ENCODE measurements around the gene NR2C2. TPM values are rescaled to one million over a fixed set of nuclear protein-coding genes. Genes with fewer than 3 reads are reported as not detected.

NR2C2 gene
- total RNA-seq, 3 donors from 2014 or later: 36.5 to 39.0 (median 38.8) TPM

- no peaks in the 10 kb centered on the region for H3K4me1 Mint-ChIP-seq (ENCODE audit: low read depth)
- no peaks in the 10 kb centered on the region for H3K9me3 Mint-ChIP-seq
- H3K4me3 Mint-ChIP-seq: no peak overlapping the region
- ATAC-seq (no peak), DNase-seq (no peak)
- H3K27me3 Mint-ChIP-seq (ENCODE audit: low read depth): no peaks in the 10 kb centered on the region
- no peaks in the 10 kb centered on the region for H3K36me3 Mint-ChIP-seq (ENCODE audit: insufficient read depth)
Measured at GRCh38 chr3:14933820-14934425, 13.5 kb upstream of the NR2C2 start.

- peaks cover 2% of the 10 kb centered on the region for H3K4me1 Mint-ChIP-seq (ENCODE audit: low read depth)
- no peaks in the 10 kb centered on the region for H3K9me3 Mint-ChIP-seq
- ATAC-seq: no peak
Measured at GRCh38 chr3:14935592-14936345, 11.6 kb upstream of the NR2C2 start.

GRCh38 chr3:14938954-14939353 lies 8.4 kb upstream of the NR2C2 start:
- Mint-ChIP-seq H3K27me3 (ENCODE audit: low read depth) (no peaks in the 10 kb centered on the region), H3K4me3 (no peak overlapping the region), H3K9me3 (no peaks in the 10 kb centered on the region), H3K4me1 (ENCODE audit: low read depth) (peaks cover 11% of the 10 kb centered on the region), H3K36me3 (ENCODE audit: insufficient read depth) (peaks cover 5% of the 10 kb centered on the region)
- ATAC-seq (no peak), DNase-seq (no peak)

More at GRCh38 chr3:14935592-14936345, 11.6 kb upstream of the NR2C2 start:
- Mint-ChIP-seq H3K27me3 (ENCODE audit: low read depth) (no peaks in the 10 kb centered on the region), H3K36me3 (ENCODE audit: insufficient read depth) (no peaks in the 10 kb centered on the region), H3K4me3 (no peak overlapping the region)
- DNase-seq: no peak

GRCh38 chr3:14941871-14942270 lies 5.5 kb upstream of the NR2C2 start:
- H3K36me3 Mint-ChIP-seq (ENCODE audit: insufficient read depth): peaks cover 14% of the 10 kb centered on the region
- peaks cover 23% of the 10 kb centered on the region for H3K4me1 Mint-ChIP-seq (ENCODE audit: low read depth)
- ATAC-seq: no peak
- no peak overlapping the region for H3K4me3 Mint-ChIP-seq
- H3K9me3 Mint-ChIP-seq: no peaks in the 10 kb centered on the region
- DNase-seq: no peak
- H3K27me3 Mint-ChIP-seq (ENCODE audit: low read depth): no peaks in the 10 kb centered on the region

- ATAC-seq (no peak), DNase-seq (no peak)
- Mint-ChIP-seq H3K9me3 (no peaks in the 10 kb centered on the region), H3K36me3 (ENCODE audit: insufficient read depth) (peaks cover 14% of the 10 kb centered on the region), H3K27me3 (ENCODE audit: low read depth) (no peaks in the 10 kb centered on the region), H3K4me3 (no peak overlapping the region), H3K4me1 (ENCODE audit: low read depth) (peaks cover 24% of the 10 kb centered on the region)
Measured at GRCh38 chr3:14943042-14943441, 4.3 kb upstream of the NR2C2 start.

- Mint-ChIP-seq H3K9me3 (no peaks in the 10 kb centered on the region), H3K36me3 (ENCODE audit: insufficient read depth) (peaks cover 16% of the 10 kb centered on the region), H3K4me3 (peak overlapping the region; percentile 93), H3K4me1 (ENCODE audit: low read depth) (peaks cover 43% of the 10 kb centered on the region), H3K27me3 (ENCODE audit: low read depth) (no peaks in the 10 kb centered on the region)
- DNase-seq: no peak
- no peak for ATAC-seq
Measured at GRCh38 chr3:14946236-14946635, 1.1 kb upstream of the NR2C2 start.

GRCh38 chr3:14946739-14947099 lies 664 bp upstream of the NR2C2 start:
- DNase-seq (no peak), ATAC-seq (no peak)
- no peaks in the 10 kb centered on the region for H3K9me3 Mint-ChIP-seq
- H3K4me1 Mint-ChIP-seq (ENCODE audit: low read depth): peaks cover 43% of the 10 kb centered on the region
- peaks cover 16% of the 10 kb centered on the region for H3K36me3 Mint-ChIP-seq (ENCODE audit: insufficient read depth)
- H3K27me3 Mint-ChIP-seq (ENCODE audit: low read depth): no peaks in the 10 kb centered on the region
- peak overlapping the region; percentile 93 for H3K4me3 Mint-ChIP-seq

DNA sequence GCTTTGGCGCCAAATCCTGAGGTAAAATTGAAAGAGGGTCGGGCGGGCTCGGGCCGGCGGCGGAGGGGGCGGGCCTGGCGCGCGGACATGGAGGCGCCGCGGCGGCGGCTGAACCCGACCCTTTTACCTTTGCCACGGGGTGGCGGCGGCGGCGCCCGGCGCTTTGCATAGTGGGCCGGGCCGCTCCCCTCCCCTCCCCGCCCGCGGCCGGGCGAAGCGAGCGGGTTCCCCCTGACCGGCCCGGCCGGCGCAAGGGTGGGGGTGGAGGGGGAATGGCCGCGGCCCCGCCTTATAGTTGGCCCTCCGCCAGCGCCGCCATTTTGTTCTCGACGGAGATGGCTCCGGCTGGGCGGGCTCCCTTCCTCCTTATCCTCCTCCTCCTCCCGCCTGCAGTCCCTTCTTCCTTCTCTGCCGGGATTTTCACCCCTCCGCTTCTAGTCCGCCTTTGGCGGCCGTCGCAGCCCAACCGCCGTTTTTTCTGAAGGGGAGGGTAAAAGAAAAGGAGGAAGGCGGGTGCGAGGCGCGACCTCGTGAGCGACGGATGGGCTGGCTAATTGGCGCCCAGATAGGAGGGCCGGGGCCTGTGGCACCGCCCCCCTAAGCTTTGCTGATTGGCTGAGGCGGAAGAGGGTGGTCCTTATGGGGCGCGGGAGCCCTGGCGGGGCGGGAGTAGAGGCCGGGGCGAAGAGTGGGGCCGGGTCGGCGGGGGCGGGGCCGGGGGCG lies 664 bp downstream of the NR2C2 start:
- no peaks in the 10 kb centered on the region for H3K27me3 Mint-ChIP-seq (ENCODE audit: low read depth)
- peaks cover 20% of the 10 kb centered on the region for H3K36me3 Mint-ChIP-seq (ENCODE audit: insufficient read depth)
- ATAC-seq (peak; percentile 92 to 93), DNase-seq (peak; percentile 93)
- H3K9me3 Mint-ChIP-seq: no peaks in the 10 kb centered on the region
- peak overlapping the region; percentile 99 for H3K4me3 Mint-ChIP-seq
- H3K4me1 Mint-ChIP-seq (ENCODE audit: low read depth): peaks cover 47% of the 10 kb centered on the region

- DNase-seq (no peak), ATAC-seq (no peak)
- Mint-ChIP-seq H3K27me3 (ENCODE audit: low read depth) (no peaks in the 10 kb centered on the region), H3K36me3 (ENCODE audit: insufficient read depth) (peaks cover 18% of the 10 kb centered on the region), H3K4me1 (ENCODE audit: low read depth) (peaks cover 46% of the 10 kb centered on the region), H3K9me3 (no peaks in the 10 kb centered on the region), H3K4me3 (peak overlapping the region; percentile 99)
Measured at GRCh38 chr3:14948609-14949038, 1.2 kb downstream of the NR2C2 start.

GRCh38 chr3:14949126-14949525 lies 1.7 kb downstream of the NR2C2 start:
- Mint-ChIP-seq H3K36me3 (ENCODE audit: insufficient read depth) (peaks cover 15% of the 10 kb centered on the region), H3K4me3 (peak overlapping the region; percentile 99), H3K4me1 (ENCODE audit: low read depth) (peaks cover 41% of the 10 kb centered on the region)

GRCh38 chr3:14950274-14950673 lies 2.9 kb downstream of the NR2C2 start:
- no peaks in the 10 kb centered on the region for H3K27me3 Mint-ChIP-seq (ENCODE audit: low read depth)
- no peak for DNase-seq
- no peak overlapping the region for H3K4me3 Mint-ChIP-seq
- peaks cover 18% of the 10 kb centered on the region for H3K36me3 Mint-ChIP-seq (ENCODE audit: insufficient read depth)
- no peak for ATAC-seq
- no peaks in the 10 kb centered on the region for H3K9me3 Mint-ChIP-seq
- H3K4me1 Mint-ChIP-seq (ENCODE audit: low read depth): peaks cover 47% of the 10 kb centered on the region

More at GRCh38 chr3:14949126-14949525, 1.7 kb downstream of the NR2C2 start:
- Mint-ChIP-seq H3K9me3 (no peaks in the 10 kb centered on the region), H3K27me3 (ENCODE audit: low read depth) (no peaks in the 10 kb centered on the region)
- ATAC-seq (no peak), DNase-seq (no peak)

DNA sequence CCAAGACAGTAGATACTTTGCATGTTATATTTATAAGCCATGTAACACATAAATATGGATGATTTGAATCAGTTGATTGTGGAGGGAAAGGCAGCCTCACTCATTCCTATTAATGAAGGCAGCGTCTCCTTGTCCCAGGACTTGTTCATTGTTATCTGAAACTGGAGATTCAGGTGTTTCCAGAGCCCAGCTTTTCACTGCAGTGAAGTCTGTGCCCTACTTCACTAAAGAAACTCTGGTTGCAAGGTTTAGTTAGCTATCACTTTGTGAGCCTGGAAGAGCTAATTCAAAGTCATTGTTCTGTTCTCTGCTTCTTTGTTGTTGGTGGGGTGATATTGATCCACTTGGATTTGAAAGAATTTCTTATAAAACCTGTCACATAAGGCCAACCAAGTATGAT lies 9.8 kb downstream of the NR2C2 start:
- Mint-ChIP-seq H3K27me3 (ENCODE audit: low read depth) (no peaks in the 10 kb centered on the region), H3K9me3 (no peaks in the 10 kb centered on the region), H3K36me3 (ENCODE audit: insufficient read depth) (peaks cover 26% of the 10 kb centered on the region), H3K4me3 (no peak overlapping the region), H3K4me1 (ENCODE audit: low read depth) (peaks cover 64% of the 10 kb centered on the region)
- DNase-seq (no peak), ATAC-seq (no peak)

DNA sequence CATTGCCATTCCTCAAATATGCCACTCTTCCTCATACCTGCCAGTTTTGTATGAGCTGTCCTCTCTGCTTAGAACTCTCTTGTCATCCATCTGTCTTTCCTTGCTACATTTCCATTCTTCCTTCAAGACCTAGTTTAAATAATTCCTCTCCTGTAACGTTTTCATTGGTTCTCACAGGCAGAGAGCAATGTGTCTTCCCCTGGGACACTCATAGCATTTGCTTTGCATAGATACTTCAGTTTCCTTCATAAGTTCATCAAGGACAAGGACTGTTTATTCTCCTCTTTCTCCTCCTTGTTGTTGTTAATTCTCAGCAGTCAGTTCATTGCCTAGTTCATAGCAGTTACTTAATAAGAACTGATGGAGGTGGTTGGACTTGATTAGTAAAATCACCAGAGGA lies 10.5 kb downstream of the NR2C2 start:
- H3K9me3 Mint-ChIP-seq: no peaks in the 10 kb centered on the region
- H3K36me3 Mint-ChIP-seq (ENCODE audit: insufficient read depth): peaks cover 25% of the 10 kb centered on the region
- ATAC-seq (no peak), DNase-seq (no peak)
- H3K27me3 Mint-ChIP-seq (ENCODE audit: low read depth): no peaks in the 10 kb centered on the region
- peaks cover 62% of the 10 kb centered on the region for H3K4me1 Mint-ChIP-seq (ENCODE audit: low read depth)
- H3K4me3 Mint-ChIP-seq: no peak overlapping the region

- peaks cover 57% of the 10 kb centered on the region for H3K4me1 Mint-ChIP-seq (ENCODE audit: low read depth)
- no peaks in the 10 kb centered on the region for H3K27me3 Mint-ChIP-seq (ENCODE audit: low read depth)
- peak overlapping the region; percentile 71 for H3K4me3 Mint-ChIP-seq
- peaks cover 26% of the 10 kb centered on the region for H3K36me3 Mint-ChIP-seq (ENCODE audit: insufficient read depth)
- ATAC-seq (peak; percentile 78 to 84), DNase-seq (no peak)
- no peaks in the 10 kb centered on the region for H3K9me3 Mint-ChIP-seq
Measured at GRCh38 chr3:14959359-14959943, 12.1 kb downstream of the NR2C2 start.

Measured in activated T-cell treated with anti-CD3 and anti-CD28 coated beads, Interleukin-2, amount 50 U/mL, for 4 hours (primary cell).